Myocyte (in vitro differentiated cells): ENCODE results near the gene PPIB. TPM values are rescaled to one million over a fixed set of nuclear protein-coding genes. Genes with fewer than 3 reads are reported as not detected.
A peak's percentile ranks its signal among the peaks of the same experiment; 100 is the strongest.
"Not testable (repeated sequence)": the region's sequence is repeated elsewhere in the genome, so short reads cannot be mapped to it uniquely, and the experiment has no call there.

Experiments used
- DNase-seq: peaks from one replicate; pipeline ENCODE4 v3.0.0-alpha.2; 2012; ENCODE audit warnings: low read depth
- total RNA-seq: library from RNA; depleted of rRNA; stranded (reverse); fragments of >200 nt; gene quantifications from 2 replicates; pipeline ENCODE4 v1.2.3, GENCODE V29; 2014

PPIB gene
- total RNA-seq, 1 donor from 2014 or later, result 241 TPM

DNA sequence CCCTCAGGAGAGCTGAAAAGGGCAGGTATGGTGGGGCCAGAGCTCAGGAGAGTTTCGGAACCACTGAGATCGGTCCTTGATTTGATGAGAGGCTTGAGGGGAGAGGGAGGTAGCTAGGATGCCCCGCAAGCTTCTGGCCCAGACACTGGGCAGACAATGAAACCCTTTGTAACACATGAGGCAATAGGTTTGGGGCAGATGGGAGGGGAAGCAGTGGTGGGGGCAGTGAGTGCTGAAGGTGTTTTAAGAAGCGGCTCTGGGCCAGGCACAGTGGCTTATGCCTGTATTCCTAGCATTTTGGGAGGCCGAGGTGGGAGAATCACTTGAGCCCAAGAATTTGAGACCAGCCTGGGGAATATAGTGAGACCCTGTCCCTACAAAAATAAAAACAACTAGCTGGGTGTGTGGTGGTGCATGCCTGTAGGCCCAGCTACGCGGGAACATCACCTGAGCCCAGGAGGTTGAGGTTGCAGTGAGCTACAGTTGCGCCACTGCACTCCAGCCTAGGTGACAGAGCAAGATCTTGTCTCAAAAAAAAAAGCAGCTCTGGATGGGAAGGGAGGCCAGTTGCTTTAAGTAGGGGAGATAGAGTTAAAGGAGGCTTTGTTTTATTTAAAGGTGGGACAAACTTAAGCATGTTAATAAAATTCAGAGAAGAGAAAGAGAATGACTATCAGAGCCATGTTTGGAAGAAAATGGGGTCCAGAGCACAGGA is 20.9 kb downstream of the PPIB start:
- DNase-seq, result no peak

DNA sequence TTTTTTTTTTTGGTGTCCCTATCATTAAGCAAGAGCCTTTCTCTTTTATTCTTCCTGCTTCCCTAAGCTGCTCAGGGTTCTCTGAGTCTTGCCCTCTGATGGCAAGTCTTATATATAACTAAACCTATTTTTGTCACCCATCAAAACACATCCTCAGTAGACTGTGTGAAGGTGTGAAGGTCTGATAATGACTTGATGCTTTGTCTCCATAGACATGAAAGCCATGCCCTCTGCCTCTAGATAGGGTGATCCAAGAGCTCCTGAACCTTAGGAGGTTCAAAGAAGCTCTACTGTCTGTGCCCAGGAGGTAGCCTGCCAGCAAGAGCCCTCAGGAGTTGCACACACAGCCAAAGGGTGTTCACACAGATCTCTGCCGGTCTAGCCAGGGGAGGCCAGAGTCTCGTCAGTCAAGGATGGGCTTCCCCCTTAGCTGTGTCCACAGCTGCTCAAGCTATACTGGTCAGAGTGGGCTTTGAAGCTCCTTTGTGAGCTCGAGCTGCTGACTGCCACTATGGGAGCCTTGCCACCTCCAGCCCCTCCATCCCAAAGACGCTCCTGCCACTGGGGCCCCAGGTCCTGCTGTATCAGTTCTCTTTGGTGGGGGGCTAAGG is 24.4 kb downstream of the PPIB start:
- DNase-seq, result no peak

DNA sequence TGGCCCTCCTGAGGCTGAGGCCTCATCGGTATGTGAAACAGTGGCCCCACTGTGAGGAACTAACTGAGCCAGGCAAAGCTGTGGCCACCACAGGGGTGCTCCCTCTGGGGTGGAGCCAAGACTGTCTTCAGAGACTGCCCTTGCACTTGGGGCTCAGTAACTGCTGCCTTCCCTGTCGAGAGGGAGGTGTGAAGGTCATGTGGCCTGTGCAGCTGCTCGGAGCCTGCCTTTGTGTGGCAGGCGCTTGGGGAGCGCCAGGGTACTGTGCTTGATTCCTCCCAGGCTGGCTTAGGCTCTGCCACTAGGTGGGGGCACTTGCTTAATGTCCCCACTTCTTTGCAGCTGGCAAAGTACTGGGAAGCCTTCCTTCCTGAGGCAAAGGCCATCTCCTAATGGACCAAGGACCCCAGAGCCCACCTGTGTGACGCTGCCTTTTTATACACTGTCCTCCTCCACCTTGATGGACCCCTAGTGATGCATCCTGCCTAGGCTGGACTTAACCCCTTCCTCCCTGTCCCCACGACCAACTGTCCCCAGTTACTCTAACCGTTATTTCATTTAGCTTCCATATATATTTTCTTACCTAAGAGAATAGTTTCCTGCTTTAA is 25.5 kb downstream of the PPIB start:
- DNase-seq, result peak; percentile 69

DNA sequence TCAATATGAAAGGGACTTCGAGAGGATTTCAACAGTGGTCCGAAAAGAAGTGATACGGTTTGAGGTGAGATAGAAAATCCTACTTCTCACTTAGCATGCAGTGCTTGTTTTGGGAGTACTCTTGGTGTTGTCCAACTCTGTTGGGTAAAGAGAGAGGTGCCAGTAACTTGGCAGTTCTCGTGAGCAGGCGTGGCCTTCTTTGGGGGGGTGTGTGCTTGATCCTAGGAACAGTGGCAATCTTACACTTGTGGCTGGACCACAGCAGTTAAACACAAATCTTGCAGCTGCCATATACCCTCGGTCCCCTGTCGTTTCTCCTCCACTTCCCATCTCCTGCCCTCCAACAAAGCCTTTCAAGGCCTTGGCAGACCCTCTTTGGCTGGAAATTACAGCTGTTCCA is 26.5 kb downstream of the PPIB start:
- peak; percentile 42 for DNase-seq

DNA sequence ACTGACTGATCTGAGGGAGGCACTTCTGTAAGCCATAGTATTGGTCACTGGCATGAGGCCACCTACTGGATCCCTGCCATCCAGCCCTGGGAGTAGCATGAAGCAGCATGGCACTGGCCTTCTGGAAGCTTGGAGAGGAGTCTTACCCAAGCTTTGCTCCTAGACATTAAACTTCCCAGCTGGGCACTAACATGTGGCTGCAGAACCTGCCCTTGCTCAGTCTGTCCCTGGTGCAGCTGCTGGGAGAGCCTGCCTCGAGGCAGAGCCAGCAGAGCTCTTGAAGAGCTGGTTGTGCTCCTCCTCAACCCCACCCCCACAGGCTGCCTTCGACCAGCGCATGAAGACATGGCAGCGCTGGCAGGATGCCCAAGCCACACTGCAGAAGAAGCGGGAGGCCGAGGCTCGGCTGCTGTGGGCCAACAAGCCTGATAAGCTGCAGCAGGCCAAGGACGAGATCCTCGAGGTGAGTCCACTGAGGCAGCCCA is 28.4 kb downstream of the PPIB start:
- peak; percentile 56 for DNase-seq

DNA sequence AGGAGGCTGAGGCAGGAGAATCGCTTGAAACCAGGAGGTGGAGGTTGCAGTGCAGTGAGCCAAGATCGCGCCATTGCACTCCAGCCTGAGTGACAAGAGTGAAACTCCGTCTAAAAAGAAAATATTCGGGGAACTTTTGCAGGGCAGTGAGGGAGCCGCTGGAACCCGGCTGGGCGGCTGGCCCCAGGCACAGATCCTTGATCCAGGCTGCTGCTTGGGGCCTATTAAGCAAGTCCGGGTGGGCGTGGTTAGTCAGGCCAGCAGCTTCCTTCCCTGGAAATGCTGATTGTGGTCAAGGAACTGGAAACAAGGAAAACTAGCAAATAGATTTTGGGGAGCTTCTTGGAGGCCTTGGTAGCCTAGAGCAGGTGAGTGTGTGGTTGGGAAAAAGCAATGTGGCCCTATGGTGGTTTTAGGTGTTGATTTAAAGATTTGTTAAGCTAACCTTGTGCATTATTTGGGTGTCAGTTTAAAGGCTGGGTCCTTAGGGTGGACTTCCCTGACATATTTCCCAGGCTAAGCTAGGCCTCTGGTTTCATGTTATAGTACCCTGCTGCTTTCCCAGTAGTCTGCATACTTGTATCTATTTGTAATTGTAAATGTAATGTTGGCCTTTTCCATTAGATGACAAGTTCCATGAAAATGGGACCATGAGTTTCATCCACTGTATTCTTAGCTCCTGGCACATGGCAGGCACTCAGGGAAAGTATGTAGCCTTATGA is 29.0 kb downstream of the PPIB start:
- DNase-seq, result no peak

DNA sequence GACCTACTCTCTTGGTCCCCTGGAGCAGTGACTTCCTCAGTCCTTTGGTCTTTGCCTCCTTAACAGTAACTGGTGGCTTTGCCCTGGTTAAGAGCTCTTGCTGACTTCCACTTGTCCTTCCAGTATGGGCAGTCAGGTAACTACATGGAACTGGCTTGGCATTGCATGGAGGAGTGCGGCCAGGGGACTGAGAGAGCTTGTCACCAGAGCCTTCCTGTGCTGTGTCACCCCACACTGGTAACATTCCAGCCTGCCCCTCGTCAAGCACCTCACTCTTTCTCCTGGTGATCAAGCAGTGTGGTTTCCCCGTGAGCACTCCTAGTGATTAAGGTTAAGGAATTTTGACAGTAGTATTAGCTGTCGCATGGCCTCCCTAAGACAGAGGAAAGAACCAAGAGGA is 30.6 kb downstream of the PPIB start:
- no peak for DNase-seq

DNA sequence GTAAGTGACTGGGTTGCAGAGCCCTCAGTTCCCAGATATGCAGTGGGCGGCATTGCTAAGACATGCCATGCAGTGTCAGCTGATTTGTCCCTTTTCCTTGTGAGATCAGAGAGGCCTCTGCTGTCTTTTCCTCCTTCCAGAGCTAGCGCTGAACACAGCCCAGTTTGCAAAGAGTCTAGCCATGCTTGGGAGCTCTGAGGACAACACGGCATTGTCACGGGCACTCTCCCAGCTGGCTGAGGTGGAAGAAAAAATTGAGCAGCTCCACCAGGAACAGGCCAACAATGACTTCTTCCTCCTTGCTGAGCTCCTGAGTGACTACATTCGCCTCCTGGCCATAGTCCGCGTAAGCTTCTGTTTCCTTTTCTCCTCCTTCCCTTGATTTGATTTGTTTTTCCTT is 31.3 kb downstream of the PPIB start:
- no peak for DNase-seq

DNA sequence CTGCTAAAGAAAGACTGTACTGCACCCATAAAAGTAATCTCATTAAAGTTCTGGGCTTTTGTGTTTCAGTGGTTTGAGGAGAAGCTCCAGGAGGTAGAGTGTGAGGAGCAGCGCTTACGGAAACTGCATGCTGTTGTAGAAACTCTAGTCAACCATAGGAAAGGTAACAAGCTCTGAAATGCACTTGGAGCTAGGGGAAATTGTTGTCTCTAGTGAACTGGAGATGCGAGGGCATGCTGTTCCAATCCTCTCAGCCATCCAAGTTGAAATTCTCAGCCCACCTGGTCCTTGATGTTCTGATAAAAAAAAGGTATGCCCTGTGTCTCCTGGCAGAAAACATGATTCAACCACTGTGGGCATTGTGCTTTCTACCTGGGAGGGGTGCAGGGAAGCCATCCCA is 32.7 kb downstream of the PPIB start:
- no peak for DNase-seq

DNA sequence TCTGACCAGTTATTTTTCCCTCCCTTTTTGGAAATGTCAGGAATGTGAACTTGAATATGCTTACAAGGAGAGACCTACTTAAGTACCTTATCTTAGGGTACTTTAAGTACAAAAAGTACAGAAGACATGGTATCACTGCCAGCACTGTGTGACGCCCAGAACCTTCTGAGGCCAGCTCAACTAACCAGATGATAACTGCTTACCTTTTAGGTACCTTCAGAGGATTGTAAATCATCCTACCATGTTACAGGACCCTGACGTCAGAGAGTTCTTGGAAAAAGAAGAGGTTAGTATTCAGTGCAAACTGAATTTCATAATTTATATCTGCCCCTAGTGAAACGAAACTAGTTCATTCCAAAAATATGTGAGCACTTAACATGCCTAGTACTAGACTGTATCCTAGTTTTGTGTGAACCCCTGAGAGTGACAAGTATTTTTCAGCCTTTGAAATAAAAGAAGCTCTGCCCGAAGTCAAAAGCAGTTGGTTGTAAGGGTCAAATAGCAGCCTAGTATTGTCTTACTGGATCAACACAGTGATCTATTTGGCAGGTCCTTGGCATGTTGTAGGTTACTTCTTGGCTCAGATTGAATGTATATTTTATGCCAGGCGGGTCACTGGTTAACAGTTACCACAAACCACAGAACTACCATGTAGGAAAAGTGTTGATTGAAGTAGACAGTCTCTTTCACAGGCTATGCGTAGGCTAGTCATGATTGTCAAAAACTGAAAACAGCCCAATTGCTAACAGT is 35.1 kb downstream of the PPIB start:
- no peak for DNase-seq

DNA sequence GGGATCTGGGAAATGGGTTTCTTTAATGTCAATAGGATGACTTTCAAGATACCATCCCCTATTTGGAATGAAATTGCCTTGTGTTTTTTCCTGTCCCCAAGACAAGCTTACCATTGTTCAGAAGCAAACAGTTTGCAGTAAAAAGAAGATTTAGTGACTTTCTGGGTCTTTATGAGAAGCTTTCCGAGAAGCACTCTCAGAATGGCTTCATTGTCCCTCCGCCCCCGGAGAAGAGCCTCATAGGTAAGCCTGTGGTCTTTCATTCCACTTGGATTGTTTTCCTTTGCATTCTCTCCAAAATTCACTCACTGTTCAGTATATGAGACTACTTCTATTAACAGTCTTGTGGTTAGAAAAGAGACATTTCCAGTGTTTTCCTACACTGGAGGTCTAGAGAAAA is 36.8 kb downstream of the PPIB start:
- DNase-seq, result no peak

DNA sequence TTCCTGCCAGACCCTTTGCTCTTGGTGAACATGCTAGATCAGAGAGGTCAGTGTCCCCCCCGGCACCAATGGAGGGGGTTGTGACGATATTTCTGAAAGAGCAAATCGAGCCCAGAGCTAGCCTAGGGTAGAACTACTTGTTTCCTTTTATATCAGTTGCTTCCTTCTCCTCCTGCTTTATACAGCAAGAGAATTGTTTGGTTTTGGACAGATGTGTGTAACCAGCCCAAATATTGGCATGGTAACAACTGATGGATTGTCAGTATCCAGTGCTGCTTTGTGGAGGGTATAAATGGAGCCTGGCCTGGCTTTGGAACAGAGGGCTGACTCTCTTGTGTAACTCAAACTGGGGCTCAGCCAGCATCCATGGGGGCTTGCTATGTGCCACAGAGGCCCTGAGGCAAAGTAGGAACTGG is 39.9 kb downstream of the PPIB start:
- DNase-seq, result no peak

DNA sequence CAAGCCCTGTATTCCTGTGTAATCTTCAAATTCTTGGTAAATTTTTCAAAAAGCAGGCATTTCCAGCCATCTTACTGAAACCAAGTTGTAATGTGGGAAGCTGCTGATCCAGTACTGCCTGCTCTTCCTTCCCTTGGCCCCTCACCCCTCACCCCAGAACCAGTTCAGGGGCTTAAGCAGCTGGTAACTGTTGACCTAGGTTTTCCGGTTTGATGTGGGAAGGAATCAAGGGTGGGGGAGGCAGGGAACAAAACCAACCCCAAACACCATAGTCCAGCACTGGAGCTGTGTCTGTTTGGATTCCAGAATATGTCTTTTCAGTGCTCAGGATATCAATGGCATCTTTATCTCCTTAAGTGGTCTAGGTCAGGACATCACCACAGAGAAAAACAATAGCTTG is 40.4 kb downstream of the PPIB start:
- DNase-seq, result no peak

DNA sequence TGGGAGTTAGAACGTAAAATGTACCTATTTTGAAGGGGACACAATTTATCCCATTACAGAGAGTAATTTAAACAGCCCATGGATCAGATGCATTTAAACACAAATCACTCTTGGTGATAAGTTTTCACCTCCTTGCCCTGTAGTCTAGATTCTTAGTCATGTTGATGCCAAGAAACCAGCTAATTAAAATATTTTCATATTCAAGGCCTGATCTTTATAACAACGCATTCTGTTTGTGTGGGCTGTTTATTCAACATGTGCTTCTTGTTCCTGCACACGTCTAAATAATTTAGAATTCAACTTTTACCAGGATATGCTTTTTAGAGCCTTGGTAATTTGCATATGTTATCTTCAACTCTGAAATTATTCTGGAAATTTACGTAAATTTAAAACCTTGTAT is 41.2 kb downstream of the PPIB start:
- no peak for DNase-seq

DNA sequence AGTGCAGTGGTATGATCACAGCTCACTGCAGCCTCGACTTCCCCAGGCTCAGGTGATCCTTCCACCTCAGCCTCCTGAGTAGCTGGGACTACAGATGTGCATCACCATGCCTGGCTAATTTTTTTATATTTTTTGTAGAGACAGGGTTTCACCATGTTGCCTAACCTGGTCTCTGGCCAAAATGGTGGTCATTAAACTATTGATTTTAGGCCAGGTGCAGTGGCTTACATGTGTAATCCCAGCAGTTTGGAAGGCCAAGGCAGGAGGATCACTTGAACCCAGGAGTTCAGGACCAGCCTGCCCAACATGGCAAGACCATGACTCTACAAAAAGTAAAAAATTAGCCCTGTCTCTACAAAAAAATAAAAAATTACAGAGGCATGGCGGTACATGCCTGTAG is 42.5 kb downstream of the PPIB start:
- DNase-seq, result not testable (repeated sequence)

DNA sequence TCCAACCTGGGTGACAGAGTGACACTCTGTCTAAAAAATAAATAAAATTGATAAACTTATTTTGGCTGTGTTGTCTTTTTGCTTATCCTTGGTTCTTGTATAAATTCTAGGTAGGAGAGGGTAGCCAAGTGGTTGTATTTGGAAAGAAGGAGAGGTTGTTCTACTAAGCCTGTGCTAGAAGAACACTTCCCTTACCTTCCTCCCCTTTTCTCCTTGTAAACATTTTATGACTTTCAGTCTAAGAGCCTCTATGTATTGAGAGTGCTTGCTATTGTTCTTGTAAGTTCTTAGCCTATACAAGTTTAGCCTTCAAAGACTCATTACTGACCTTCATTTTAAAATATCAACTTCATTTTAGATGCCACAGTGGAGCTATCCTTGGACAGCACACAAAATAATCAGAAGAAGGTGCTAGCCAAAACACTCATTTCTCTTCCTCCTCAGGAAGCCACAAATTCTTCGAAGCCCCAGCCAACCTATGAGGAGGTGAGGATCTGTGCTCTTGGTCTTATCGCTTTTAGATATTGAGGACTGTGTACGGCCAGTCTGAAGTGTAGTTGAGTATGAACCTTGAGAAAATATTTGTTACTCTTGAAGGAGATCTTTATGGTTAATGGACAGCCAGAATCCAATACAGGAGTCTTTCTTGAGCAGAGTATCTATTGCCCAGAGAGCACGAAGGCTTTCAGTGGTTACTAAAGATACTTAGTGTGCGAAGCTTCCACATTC is 44.9 kb downstream of the PPIB start:
- DNase-seq, result no peak

DNA sequence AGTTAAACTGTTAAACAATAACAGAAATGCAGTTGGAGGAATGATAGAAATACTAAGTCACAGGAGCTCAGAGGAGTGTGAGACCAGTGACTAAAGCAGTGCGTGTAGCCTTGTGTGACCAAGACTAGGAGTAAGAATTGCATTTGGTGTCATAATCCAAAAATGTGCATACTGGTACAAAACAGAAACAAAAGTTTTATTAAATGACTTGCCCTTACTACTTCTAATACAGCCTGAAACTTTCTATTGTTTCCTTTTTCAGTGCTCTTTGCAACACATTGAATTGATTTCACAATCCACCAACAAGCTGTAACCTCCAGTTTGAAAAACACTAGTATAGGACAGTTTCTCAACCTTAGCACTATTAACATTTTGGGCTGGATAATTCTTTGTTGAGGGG is 49.9 kb downstream of the PPIB start:
- no peak for DNase-seq

DNA sequence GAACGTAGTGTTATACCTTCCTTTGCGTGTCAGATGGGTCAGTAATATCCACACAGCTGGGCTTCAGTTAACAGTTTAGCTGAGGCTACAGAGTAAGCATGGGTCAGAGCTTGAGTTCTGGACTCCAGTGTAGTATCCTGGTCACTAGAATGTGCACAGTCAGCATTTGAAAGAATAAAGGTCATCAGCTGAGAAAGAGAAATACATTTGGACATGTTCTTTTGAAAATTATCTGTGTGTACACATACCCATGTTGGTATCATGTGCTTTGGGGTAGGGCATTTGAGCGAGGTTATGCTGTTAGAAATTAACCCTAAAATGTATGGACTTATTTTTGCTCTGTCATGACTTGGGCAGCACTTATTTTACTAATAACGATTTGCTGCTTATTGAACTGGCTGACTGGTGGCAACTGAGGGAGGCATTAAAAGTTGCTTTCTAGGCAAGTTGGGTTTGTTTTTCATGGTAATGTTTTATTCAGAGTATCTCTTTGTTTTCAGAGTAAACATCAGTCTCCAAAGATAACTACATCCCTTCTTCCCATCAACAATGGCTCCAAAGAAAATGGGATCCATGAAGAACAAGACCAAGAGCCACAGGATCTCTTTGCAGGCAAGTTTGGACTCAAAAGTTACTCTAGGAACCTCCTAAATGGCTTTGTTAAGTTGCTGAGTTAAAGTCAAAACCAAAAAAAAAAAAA is 50.6 kb downstream of the PPIB start:
- DNase-seq, result no peak

DNA sequence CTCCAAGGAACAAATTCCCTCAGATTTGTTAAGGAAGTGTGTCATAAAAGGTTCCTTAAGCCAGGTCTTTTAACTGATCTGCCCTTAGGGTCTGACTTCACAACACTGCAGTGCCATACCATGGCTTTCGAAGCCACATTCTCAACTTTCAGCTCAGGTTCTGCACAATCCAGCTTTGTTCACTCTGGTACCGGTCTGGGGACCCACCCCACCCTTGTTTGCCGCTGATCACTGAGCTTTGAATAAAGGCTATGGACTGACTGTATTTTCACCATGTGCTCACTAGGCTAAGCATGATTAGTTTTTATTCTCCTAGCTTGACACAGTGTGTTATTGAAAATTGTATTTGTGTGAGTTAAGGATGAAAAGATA is 51.2 kb downstream of the PPIB start:
- DNase-seq, result no peak
